ENCODE measurements around the gene OR8K1.

OR8K1 gene

GRCh38 chr11:56345739-56346138 lies at the start of gene OR8K1:
Gene OR8K1 (plus strand): TSS chr11:56346039. CDS start chr11:56346039, 0 bp downstream.
- no peaks in the 10 kb centered on the region for H3K36me3 ChIP-seq (ENCODE audit: control insufficient read depth, insufficient read depth, low read length)
- H3K27ac ChIP-seq (ENCODE audit: low read depth, low read length), result no peak within 1 kb of the TSS
- H3K4me3 ChIP-seq (ENCODE audit: low read length), result no peak within 1 kb of the TSS
- H3K9ac ChIP-seq (ENCODE audit: low read length), result no peak within 1 kb of the TSS
- no peaks in the 10 kb centered on the region for H3K27me3 ChIP-seq (ENCODE audit: control insufficient read depth, insufficient read depth, low read length)
- H3K4me1 ChIP-seq (ENCODE audit: control insufficient read depth, insufficient read depth, low read length), result no peaks in the 10 kb centered on the region

GRCh38 chr11:56296898-56297297 lies 48.9 kb upstream of the OR8K1 start:
- no peaks in the 10 kb centered on the region for H3K27me3 ChIP-seq (ENCODE audit: control insufficient read depth, insufficient read depth, low read length)
- H3K9ac ChIP-seq (ENCODE audit: low read length), result no peak overlapping the region
- H3K27ac ChIP-seq (ENCODE audit: low read depth, low read length), result no peak overlapping the region
- no peaks in the 10 kb centered on the region for H3K4me1 ChIP-seq (ENCODE audit: control insufficient read depth, insufficient read depth, low read length)
- no peaks in the 10 kb centered on the region for H3K36me3 ChIP-seq (ENCODE audit: control insufficient read depth, insufficient read depth, low read length)
- H3K4me3 ChIP-seq (ENCODE audit: low read length), result no peak overlapping the region

- no peaks in the 10 kb centered on the region for H3K27me3 ChIP-seq (ENCODE audit: control insufficient read depth, insufficient read depth, low read length)
- no peak overlapping the region for H3K9ac ChIP-seq (ENCODE audit: low read length)
- H3K36me3 ChIP-seq (ENCODE audit: control insufficient read depth, insufficient read depth, low read length), result no peaks in the 10 kb centered on the region
- no peak overlapping the region for H3K4me3 ChIP-seq (ENCODE audit: low read length)
- no peaks in the 10 kb centered on the region for H3K4me1 ChIP-seq (ENCODE audit: control insufficient read depth, insufficient read depth, low read length)
- no peak overlapping the region for H3K27ac ChIP-seq (ENCODE audit: low read depth, low read length)
These were observed 38.0 kb upstream of the OR8K1 start for GRCh38 chr11:56307836-56308235.

- H3K4me3 ChIP-seq (ENCODE audit: low read length), result no peak within 1 kb of the TSS
- no peaks in the 10 kb centered on the region for H3K27me3 ChIP-seq (ENCODE audit: control insufficient read depth, insufficient read depth, low read length)
- H3K4me1 ChIP-seq (ENCODE audit: control insufficient read depth, insufficient read depth, low read length), result no peaks in the 10 kb centered on the region
- no peak within 1 kb of the TSS for H3K9ac ChIP-seq (ENCODE audit: low read length)
- no peaks in the 10 kb centered on the region for H3K36me3 ChIP-seq (ENCODE audit: control insufficient read depth, insufficient read depth, low read length)
- no peak within 1 kb of the TSS for H3K27ac ChIP-seq (ENCODE audit: low read depth, low read length)
These were observed 31.0 kb upstream of the OR8K1 start, which contains the start of gene OR8K3 for GRCh38 chr11:56314844-56315243. Gene OR8K3 (plus strand): TSS chr11:56315144. CDS start chr11:56318307, 3,163 bp downstream.

- Histone ChIP-seq H3K36me3 (ENCODE audit: control insufficient read depth, insufficient read depth, low read length) (no peaks in the 10 kb centered on the region), H3K9ac (ENCODE audit: low read length) (no peak overlapping the region), H3K4me1 (ENCODE audit: control insufficient read depth, insufficient read depth, low read length) (no peaks in the 10 kb centered on the region), H3K4me3 (ENCODE audit: low read length) (no peak overlapping the region), H3K27me3 (ENCODE audit: control insufficient read depth, insufficient read depth, low read length) (no peaks in the 10 kb centered on the region), H3K27ac (ENCODE audit: low read depth, low read length) (no peak overlapping the region)
These were observed 13.9 kb upstream of the OR8K1 start for GRCh38 chr11:56331861-56332491.

- H3K27ac ChIP-seq (ENCODE audit: low read depth, low read length), result no peak overlapping the region
- H3K36me3 ChIP-seq (ENCODE audit: control insufficient read depth, insufficient read depth, low read length), result no peaks in the 10 kb centered on the region
- no peaks in the 10 kb centered on the region for H3K4me1 ChIP-seq (ENCODE audit: control insufficient read depth, insufficient read depth, low read length)
- H3K4me3 ChIP-seq (ENCODE audit: low read length), result no peak overlapping the region
- no peak overlapping the region for H3K9ac ChIP-seq (ENCODE audit: low read length)
- H3K27me3 ChIP-seq (ENCODE audit: control insufficient read depth, insufficient read depth, low read length), result no peaks in the 10 kb centered on the region
These were observed 12.7 kb upstream of the OR8K1 start for GRCh38 chr11:56333156-56333555.

- no peak overlapping the region for H3K4me3 ChIP-seq (ENCODE audit: low read length)
These were observed 5.5 kb upstream of the OR8K1 start for GRCh38 chr11:56340289-56340688.

GRCh38 chr11:56353991-56354390 lies 8.2 kb downstream of the OR8K1 start, which contains the start of gene OR8J1:
Gene OR8J1 (plus strand): TSS chr11:56354291. CDS start chr11:56360247, 5,956 bp downstream.
- Histone ChIP-seq H3K4me1 (ENCODE audit: control insufficient read depth, insufficient read depth, low read length) (no peaks in the 10 kb centered on the region), H3K27me3 (ENCODE audit: control insufficient read depth, insufficient read depth, low read length) (no peaks in the 10 kb centered on the region), H3K9ac (ENCODE audit: low read length) (no peak within 1 kb of the TSS), H3K36me3 (ENCODE audit: control insufficient read depth, insufficient read depth, low read length) (no peaks in the 10 kb centered on the region), H3K4me3 (ENCODE audit: low read length) (no peak within 1 kb of the TSS), H3K27ac (ENCODE audit: low read depth, low read length) (no peak within 1 kb of the TSS)

More at GRCh38 chr11:56340289-56340688, 5.5 kb upstream of the OR8K1 start:
- no peak overlapping the region for H3K9ac ChIP-seq (ENCODE audit: low read length)
- no peak overlapping the region for H3K27ac ChIP-seq (ENCODE audit: low read depth, low read length)
- H3K27me3 ChIP-seq (ENCODE audit: control insufficient read depth, insufficient read depth, low read length), result no peaks in the 10 kb centered on the region
- H3K36me3 ChIP-seq (ENCODE audit: control insufficient read depth, insufficient read depth, low read length), result no peaks in the 10 kb centered on the region
- no peaks in the 10 kb centered on the region for H3K4me1 ChIP-seq (ENCODE audit: control insufficient read depth, insufficient read depth, low read length)

- Histone ChIP-seq H3K4me3 (ENCODE audit: low read length) (no peak within 1 kb of the TSS), H3K9ac (ENCODE audit: low read length) (no peak within 1 kb of the TSS), H3K4me1 (ENCODE audit: control insufficient read depth, insufficient read depth, low read length) (no peaks in the 10 kb centered on the region), H3K27ac (ENCODE audit: low read depth, low read length) (no peak within 1 kb of the TSS), H3K27me3 (ENCODE audit: control insufficient read depth, insufficient read depth, low read length) (no peaks in the 10 kb centered on the region), H3K36me3 (ENCODE audit: control insufficient read depth, insufficient read depth, low read length) (no peaks in the 10 kb centered on the region)
These were observed 29.5 kb downstream of the OR8K1 start, which contains the start of gene OR8U1 for GRCh38 chr11:56375324-56375723. Gene OR8U1 (plus strand): TSS chr11:56375624. CDS start chr11:56375624, 0 bp downstream.

- no peaks in the 10 kb centered on the region for H3K4me1 ChIP-seq (ENCODE audit: control insufficient read depth, insufficient read depth, low read length)
- H3K4me3 ChIP-seq (ENCODE audit: low read length), result no peak overlapping the region
- no peak overlapping the region for H3K9ac ChIP-seq (ENCODE audit: low read length)
- no peaks in the 10 kb centered on the region for H3K36me3 ChIP-seq (ENCODE audit: control insufficient read depth, insufficient read depth, low read length)
- no peak overlapping the region for H3K27ac ChIP-seq (ENCODE audit: low read depth, low read length)
- H3K27me3 ChIP-seq (ENCODE audit: control insufficient read depth, insufficient read depth, low read length), result no peaks in the 10 kb centered on the region
These were observed 34.3 kb downstream of the OR8K1 start for GRCh38 chr11:56380120-56380519.

GRCh38 chr11:56394381-56394780 lies 48.5 kb downstream of the OR8K1 start:
- H3K27me3 ChIP-seq (ENCODE audit: control insufficient read depth, insufficient read depth, low read length), result no peaks in the 10 kb centered on the region
- H3K36me3 ChIP-seq (ENCODE audit: control insufficient read depth, insufficient read depth, low read length), result no peaks in the 10 kb centered on the region
- no peak overlapping the region for H3K9ac ChIP-seq (ENCODE audit: low read length)
- no peak overlapping the region for H3K27ac ChIP-seq (ENCODE audit: low read depth, low read length)
- H3K4me3 ChIP-seq (ENCODE audit: low read length), result no peak overlapping the region
- no peaks in the 10 kb centered on the region for H3K4me1 ChIP-seq (ENCODE audit: control insufficient read depth, insufficient read depth, low read length)

- H3K4me1 ChIP-seq (ENCODE audit: control insufficient read depth, insufficient read depth, low read length), result no peaks in the 10 kb centered on the region
- H3K27me3 ChIP-seq (ENCODE audit: control insufficient read depth, insufficient read depth, low read length), result no peaks in the 10 kb centered on the region
- H3K4me3 ChIP-seq (ENCODE audit: low read length), result no peak overlapping the region
- no peaks in the 10 kb centered on the region for H3K36me3 ChIP-seq (ENCODE audit: control insufficient read depth, insufficient read depth, low read length)
- no peak overlapping the region for H3K9ac ChIP-seq (ENCODE audit: low read length)
- no peak overlapping the region for H3K27ac ChIP-seq (ENCODE audit: low read depth, low read length)
These were observed 50.2 kb downstream of the OR8K1 start for GRCh38 chr11:56396047-56396446.
